ENCODE measurements around the gene CCDC195. TPM values are rescaled to one million over a fixed set of nuclear protein-coding genes. Genes with fewer than 3 reads are reported as not detected.
A peak's percentile ranks its signal among the peaks of the same experiment; 100 is the strongest.

Gene CCDC195, protein sequence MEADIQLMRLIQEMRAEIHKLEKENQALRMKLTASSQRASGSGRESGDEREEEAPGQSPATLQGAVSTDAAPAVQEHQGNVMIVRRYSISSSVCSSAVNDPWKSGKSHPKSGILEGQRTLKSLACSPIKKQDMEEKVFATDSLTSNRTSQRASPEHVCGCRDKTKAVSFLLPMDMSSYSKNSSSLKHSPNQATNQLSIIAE
- total RNA-seq (ENCODE audit: low replicate concordance): not detected in 2 replicates

DNA sequence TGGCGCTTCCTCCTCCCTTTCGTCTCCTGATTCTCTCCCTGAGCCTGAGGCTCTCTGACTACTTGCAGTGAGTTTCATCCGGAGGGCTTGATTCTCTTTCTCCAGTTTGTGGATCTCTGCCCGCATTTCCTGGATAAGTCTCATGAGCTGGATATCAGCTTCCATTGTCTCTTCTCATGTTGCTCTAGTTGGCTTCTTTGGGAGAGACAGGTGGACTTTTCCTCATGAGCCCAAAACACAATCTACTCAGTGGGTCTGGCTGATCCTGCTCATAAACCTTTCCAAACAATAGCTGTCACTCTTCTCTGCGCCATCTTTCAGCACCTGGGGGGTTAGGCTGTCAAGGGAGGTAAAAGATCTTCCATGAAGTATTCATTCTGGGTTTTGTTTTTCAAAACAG, at the start of gene CCDC195:
Gene CCDC195, minus strand, starts transcription at position 165 of the 400 bp plus-strand sequence. Its CDS starts 0 bp downstream, at position 165.
- DNase-seq (ENCODE audit: low spot score): no peak
- Mint-ChIP-seq H3K4me1 (no peaks in the 10 kb centered on the region), H3K27ac (no peak within 1 kb of the TSS), H3K9me3 (no peaks in the 10 kb centered on the region), H3K27me3 (ENCODE audit: insufficient read depth, low read depth) (peaks cover 5% of the 10 kb centered on the region), H3K36me3 (no peaks in the 10 kb centered on the region), H3K4me3 (no peak within 1 kb of the TSS)
- Histone ChIP-seq H3K4me1 (no peaks in the 10 kb centered on the region), H3K79me2 (ENCODE audit: low read depth) (no peaks in the 10 kb centered on the region), H4K20me1 (ENCODE audit: low read depth) (no peaks in the 10 kb centered on the region), H3K9me3 (ENCODE audit: low read depth) (no peaks in the 10 kb centered on the region), H2AFZ (replicated peaks) (no peak within 1 kb of the TSS), H3K4me3 (no peak within 1 kb of the TSS), H3K4me2 (no peak within 1 kb of the TSS), H3K9ac (no peak within 1 kb of the TSS), H3K36me3 (no peaks in the 10 kb centered on the region), H3K27ac (no peak within 1 kb of the TSS), H3F3A (ENCODE audit: low read depth) (no peaks in the 10 kb centered on the region), H3K27me3 (no peaks in the 10 kb centered on the region)
- TF ChIP-seq, protein P1, sequence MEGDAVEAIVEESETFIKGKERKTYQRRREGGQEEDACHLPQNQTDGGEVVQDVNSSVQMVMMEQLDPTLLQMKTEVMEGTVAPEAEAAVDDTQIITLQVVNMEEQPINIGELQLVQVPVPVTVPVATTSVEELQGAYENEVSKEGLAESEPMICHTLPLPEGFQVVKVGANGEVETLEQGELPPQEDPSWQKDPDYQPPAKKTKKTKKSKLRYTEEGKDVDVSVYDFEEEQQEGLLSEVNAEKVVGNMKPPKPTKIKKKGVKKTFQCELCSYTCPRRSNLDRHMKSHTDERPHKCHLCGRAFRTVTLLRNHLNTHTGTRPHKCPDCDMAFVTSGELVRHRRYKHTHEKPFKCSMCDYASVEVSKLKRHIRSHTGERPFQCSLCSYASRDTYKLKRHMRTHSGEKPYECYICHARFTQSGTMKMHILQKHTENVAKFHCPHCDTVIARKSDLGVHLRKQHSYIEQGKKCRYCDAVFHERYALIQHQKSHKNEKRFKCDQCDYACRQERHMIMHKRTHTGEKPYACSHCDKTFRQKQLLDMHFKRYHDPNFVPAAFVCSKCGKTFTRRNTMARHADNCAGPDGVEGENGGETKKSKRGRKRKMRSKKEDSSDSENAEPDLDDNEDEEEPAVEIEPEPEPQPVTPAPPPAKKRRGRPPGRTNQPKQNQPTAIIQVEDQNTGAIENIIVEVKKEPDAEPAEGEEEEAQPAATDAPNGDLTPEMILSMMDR (IDR thresholded peaks at IDR 0.05): no peak
- TF ChIP-seq EZH2 (IDR thresholded peaks at IDR 0.05) (no peak), EZH2phosphoT487 (IDR thresholded peaks at IDR 0.05) (no peak)

DNA sequence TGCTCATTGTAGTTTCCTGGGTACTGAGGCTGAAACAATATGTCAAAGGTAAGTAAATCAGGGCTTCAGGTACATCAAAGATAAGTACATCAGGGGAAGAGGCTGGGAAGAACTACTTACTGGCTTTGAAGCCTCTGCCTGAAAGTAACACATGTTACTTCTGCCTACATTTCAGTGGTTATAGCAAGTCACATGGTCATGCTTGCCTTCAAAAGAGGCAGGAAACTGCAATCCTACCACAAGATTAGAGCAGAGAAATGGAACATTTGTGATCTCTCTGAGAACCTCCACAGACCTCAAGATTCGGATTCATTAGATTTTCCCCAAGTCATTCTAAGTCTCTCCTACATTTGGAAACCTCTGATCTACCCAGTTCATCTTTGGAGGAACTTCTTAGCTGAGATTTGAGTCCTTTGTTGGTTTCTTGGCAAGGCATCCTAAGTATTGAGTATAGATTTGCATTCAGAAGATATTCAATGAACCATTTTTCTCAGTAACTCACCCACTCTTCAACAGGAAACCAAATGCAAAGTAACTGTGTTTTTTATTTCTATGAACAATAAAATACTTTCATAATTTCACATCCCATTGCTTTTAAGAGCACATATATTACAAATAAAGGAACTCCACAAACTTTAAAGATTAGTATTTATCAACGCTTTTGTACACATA, 48.5 kb upstream of the CCDC195 start:
- Mint-ChIP-seq H3K27ac (no peak overlapping the region), H3K27me3 (ENCODE audit: insufficient read depth, low read depth) (peaks cover 4% of the 10 kb centered on the region), H3K36me3 (peaks cover 11% of the 10 kb centered on the region), H3K4me3 (no peak overlapping the region), H3K9me3 (no peaks in the 10 kb centered on the region), H3K4me1 (no peaks in the 10 kb centered on the region)
- Histone ChIP-seq H3F3A (ENCODE audit: low read depth) (no peaks in the 10 kb centered on the region), H3K9ac (no peak overlapping the region), H4K20me1 (ENCODE audit: low read depth) (no peaks in the 10 kb centered on the region), H3K27ac (no peak overlapping the region), H3K9me3 (ENCODE audit: low read depth) (no peaks in the 10 kb centered on the region), H3K4me2 (no peak overlapping the region), H3K79me2 (ENCODE audit: low read depth) (no peaks in the 10 kb centered on the region), H3K27me3 (no peaks in the 10 kb centered on the region), H3K4me1 (no peaks in the 10 kb centered on the region), H3K36me3 (no peaks in the 10 kb centered on the region), H2AFZ (replicated peaks) (peak overlapping the region; percentile 3), H3K4me3 (no peak overlapping the region)
- no peak for DNase-seq (ENCODE audit: low spot score)
- TF ChIP-seq, protein P1 (IDR thresholded peaks at IDR 0.05): no peak
- TF ChIP-seq EZH2phosphoT487 (IDR thresholded peaks at IDR 0.05) (no peak), EZH2 (IDR thresholded peaks at IDR 0.05) (no peak)

DNA sequence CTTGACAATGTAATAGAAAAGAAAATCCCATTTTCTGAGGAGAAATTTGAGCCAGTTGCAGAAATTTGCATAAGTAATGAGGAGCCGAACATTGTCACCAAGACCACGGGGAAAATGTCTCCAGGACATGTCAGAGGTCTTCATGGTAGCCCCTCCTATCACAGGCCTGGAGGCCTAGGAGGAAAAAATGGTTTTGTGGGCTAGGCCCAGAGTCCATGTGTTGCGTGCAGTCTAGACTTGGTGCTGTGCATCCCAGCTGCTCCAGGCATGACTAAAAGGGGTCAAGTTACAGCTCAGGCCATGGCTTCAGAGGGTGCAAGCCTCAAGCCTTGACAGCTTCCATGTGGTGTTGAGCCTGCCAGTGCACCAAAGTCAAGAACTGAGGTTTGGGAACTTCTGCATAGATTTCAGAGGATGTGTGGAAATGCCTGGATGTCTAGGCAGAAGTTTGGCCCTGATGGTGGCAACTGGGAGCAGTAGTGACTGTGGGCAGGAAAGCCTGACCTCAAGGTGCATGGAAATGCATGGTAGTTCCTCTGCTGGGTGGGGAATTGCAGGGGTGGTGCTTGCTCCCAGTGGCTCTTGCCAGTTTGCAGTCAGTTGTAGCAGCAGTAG, 41.9 kb upstream of the CCDC195 start:
- no peaks in the 10 kb centered on the region for H3F3A ChIP-seq (ENCODE audit: low read depth)
- no peak overlapping the region for H3K4me3 Mint-ChIP-seq
- H3K27ac Mint-ChIP-seq: no peak overlapping the region
- no peaks in the 10 kb centered on the region for H3K27me3 ChIP-seq
- H3K4me2 ChIP-seq: no peak overlapping the region
- H3K9ac ChIP-seq: no peak overlapping the region
- H3K9me3 ChIP-seq (ENCODE audit: low read depth): peaks cover 5% of the 10 kb centered on the region
- H3K79me2 ChIP-seq (ENCODE audit: low read depth): no peaks in the 10 kb centered on the region
- H2AFZ ChIP-seq (replicated peaks): no peak overlapping the region
- H3K27me3 Mint-ChIP-seq (ENCODE audit: insufficient read depth, low read depth): peaks cover 11% of the 10 kb centered on the region
- H4K20me1 ChIP-seq (ENCODE audit: low read depth): no peaks in the 10 kb centered on the region
- H3K4me1 ChIP-seq: no peaks in the 10 kb centered on the region
- no peak overlapping the region for H3K4me3 ChIP-seq
- H3K27ac ChIP-seq: no peak overlapping the region
- no peaks in the 10 kb centered on the region for H3K4me1 Mint-ChIP-seq
- H3K9me3 Mint-ChIP-seq: peaks cover 23% of the 10 kb centered on the region
- DNase-seq (ENCODE audit: low spot score): no peak
- peaks cover 10% of the 10 kb centered on the region for H3K36me3 Mint-ChIP-seq
- H3K36me3 ChIP-seq: no peaks in the 10 kb centered on the region
- TF ChIP-seq EZH2phosphoT487 (IDR thresholded peaks at IDR 0.05) (no peak), EZH2 (IDR thresholded peaks at IDR 0.05) (no peak)
- TF ChIP-seq, protein P1 (IDR thresholded peaks at IDR 0.05): no peak
